ENCODE measurements around the gene CEP85L. TPM values are rescaled to one million over a fixed set of nuclear protein-coding genes. Genes with fewer than 3 reads are reported as not detected.

CEP85L gene
- polyA plus RNA-seq, 1 donor = 4.3 TPM

GRCh38 chr6:118644007-118644406, 7.4 kb downstream of the CEP85L start:
- H3K36me3 ChIP-seq (ENCODE audit: control insufficient read depth, insufficient read depth, low read length) = no peaks in the 10 kb centered on the region
- WGBS (ENCODE audit: insufficient coverage, low lambda C conversion rate) = 100% methylated on average over 1 of the region's 2 CpGs
- H3K9me3 ChIP-seq (ENCODE audit: control insufficient read depth, low read depth, low read length) = no peaks in the 10 kb centered on the region
- no peak for DNase-seq
- no peaks in the 10 kb centered on the region for H3K4me1 ChIP-seq (ENCODE audit: control insufficient read depth, insufficient read depth, low read length)
- no peak overlapping the region for H3K4me3 ChIP-seq (ENCODE audit: low read length)
- H3K27me3 ChIP-seq (ENCODE audit: control insufficient read depth, insufficient read depth, low read length) = no peaks in the 10 kb centered on the region
- no peak overlapping the region for H3K27ac ChIP-seq (ENCODE audit: low read length)

DNA sequence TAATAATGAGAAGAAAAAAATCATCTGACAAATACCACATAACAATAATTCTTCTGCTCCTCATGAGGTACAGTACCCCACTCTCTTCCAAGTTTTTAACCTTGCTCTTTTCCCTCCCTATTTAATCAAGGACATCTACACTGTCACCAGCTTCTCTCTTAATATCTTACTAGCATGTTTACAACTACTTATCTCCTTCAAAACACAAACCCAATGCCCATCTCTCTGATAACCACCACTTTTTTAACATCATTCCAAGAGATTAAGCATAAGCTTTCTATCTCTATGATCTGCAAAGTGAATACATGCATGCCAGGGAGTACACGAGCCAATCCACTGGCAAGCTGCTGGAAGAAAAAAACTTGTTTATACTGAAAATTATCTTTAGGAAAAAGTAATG, 10.3 kb downstream of the CEP85L start:
- 80% methylated on average over 1 of the region's 1 CpG for WGBS (ENCODE audit: insufficient coverage, low lambda C conversion rate)
- Histone ChIP-seq H3K27me3 (ENCODE audit: control insufficient read depth, insufficient read depth, low read length) (no peaks in the 10 kb centered on the region), H3K4me3 (ENCODE audit: low read length) (no peak overlapping the region), H3K36me3 (ENCODE audit: control insufficient read depth, insufficient read depth, low read length) (no peaks in the 10 kb centered on the region), H3K4me1 (ENCODE audit: control insufficient read depth, insufficient read depth, low read length) (no peaks in the 10 kb centered on the region), H3K9me3 (ENCODE audit: control insufficient read depth, low read depth, low read length) (no peaks in the 10 kb centered on the region), H3K27ac (ENCODE audit: low read length) (no peak overlapping the region)
- no peak for DNase-seq

DNA sequence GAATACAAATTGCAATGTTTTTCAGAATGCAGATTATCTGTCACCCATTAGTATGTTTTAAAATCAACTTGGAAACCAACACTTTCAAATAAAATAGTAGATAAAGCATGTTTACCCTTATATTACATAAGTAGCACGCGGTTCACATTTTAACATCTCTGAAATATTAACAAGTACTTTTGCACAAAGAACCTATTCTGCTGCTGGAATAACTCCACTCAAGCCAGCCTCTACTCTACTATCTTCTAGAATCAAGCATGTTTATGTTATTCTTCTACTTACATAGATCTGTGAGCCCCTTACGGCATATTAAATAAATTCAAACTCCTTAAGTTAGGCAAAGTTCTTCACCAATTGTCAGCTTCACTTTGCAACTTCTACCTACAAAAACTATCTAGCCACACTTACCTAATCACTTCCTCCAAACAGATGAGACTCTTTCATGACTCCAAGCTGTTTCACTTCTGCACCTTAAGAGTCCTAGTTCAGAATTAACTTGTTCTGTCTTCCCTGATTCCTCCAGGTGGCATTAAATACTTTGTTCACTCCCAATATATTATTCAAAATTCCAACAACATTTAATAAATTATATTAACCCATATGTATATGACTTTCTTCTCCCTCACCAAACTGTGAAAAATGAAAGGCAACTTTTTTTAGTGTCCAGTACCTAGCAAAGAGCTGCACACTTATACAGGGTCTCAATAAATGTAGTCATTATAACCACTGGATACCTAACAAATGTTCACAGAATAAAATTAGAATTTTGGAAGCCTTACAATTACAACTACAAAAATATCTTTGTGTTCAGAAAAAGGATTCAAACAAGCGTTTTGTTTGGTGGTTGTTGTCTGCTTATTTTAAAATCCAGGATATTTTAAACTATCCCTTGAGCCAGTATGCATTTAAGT, 12.1 kb downstream of the CEP85L start:
- H3K4me3 ChIP-seq (ENCODE audit: low read length) = no peak overlapping the region
- H3K27me3 ChIP-seq (ENCODE audit: control insufficient read depth, insufficient read depth, low read length) = no peaks in the 10 kb centered on the region
- no peak overlapping the region for H3K27ac ChIP-seq (ENCODE audit: low read length)
- no peaks in the 10 kb centered on the region for H3K36me3 ChIP-seq (ENCODE audit: control insufficient read depth, insufficient read depth, low read length)
- H3K4me1 ChIP-seq (ENCODE audit: control insufficient read depth, insufficient read depth, low read length) = no peaks in the 10 kb centered on the region
- WGBS (ENCODE audit: insufficient coverage, low lambda C conversion rate) = 80% methylated on average over 3 of the region's 4 CpGs
- no peak for DNase-seq
- no peaks in the 10 kb centered on the region for H3K9me3 ChIP-seq (ENCODE audit: control insufficient read depth, low read depth, low read length)

GRCh38 chr6:118638288-118638687, 13.1 kb downstream of the CEP85L start:
- no peaks in the 10 kb centered on the region for H3K27me3 ChIP-seq (ENCODE audit: control insufficient read depth, insufficient read depth, low read length)
- no peak for DNase-seq
- H3K9me3 ChIP-seq (ENCODE audit: control insufficient read depth, low read depth, low read length) = no peaks in the 10 kb centered on the region
- H3K4me3 ChIP-seq (ENCODE audit: low read length) = no peak overlapping the region
- H3K36me3 ChIP-seq (ENCODE audit: control insufficient read depth, insufficient read depth, low read length) = no peaks in the 10 kb centered on the region
- H3K27ac ChIP-seq (ENCODE audit: low read length) = no peak overlapping the region
- no peaks in the 10 kb centered on the region for H3K4me1 ChIP-seq (ENCODE audit: control insufficient read depth, insufficient read depth, low read length)

- Histone ChIP-seq H3K36me3 (ENCODE audit: control insufficient read depth, insufficient read depth, low read length) (no peaks in the 10 kb centered on the region), H3K27me3 (ENCODE audit: control insufficient read depth, insufficient read depth, low read length) (no peaks in the 10 kb centered on the region), H3K4me1 (ENCODE audit: control insufficient read depth, insufficient read depth, low read length) (no peaks in the 10 kb centered on the region), H3K27ac (ENCODE audit: low read length) (no peak overlapping the region), H3K9me3 (ENCODE audit: control insufficient read depth, low read depth, low read length) (no peaks in the 10 kb centered on the region), H3K4me3 (ENCODE audit: low read length) (no peak overlapping the region)
- DNase-seq = no peak
- WGBS (ENCODE audit: insufficient coverage, low lambda C conversion rate) = 83% methylated on average over 1 of the region's 3 CpGs
Measured at GRCh38 chr6:118635909-118636735, 15.3 kb downstream of the CEP85L start.

DNA sequence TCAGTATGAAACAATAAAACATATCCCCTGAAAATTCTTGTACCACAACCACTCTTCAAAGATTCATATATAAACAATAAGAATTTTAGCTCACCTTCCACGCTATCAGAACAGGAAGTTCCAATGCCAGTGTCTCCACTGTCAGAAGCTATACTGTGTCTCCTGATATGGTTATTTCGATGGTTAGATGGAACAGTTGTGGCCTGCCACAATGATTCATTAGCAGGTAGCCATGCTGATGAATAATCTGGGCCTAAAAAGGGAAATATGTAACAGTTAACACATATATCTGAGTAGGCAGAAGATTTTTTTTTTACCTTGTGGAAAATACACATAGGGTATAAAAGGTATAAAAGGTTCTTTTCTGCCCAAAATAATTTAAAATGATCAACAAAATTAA, 19.0 kb downstream of the CEP85L start:
- no peaks in the 10 kb centered on the region for H3K27me3 ChIP-seq (ENCODE audit: control insufficient read depth, insufficient read depth, low read length)
- H3K36me3 ChIP-seq (ENCODE audit: control insufficient read depth, insufficient read depth, low read length) = peaks cover 3% of the 10 kb centered on the region
- whole genome bisulfite sequencing (ENCODE audit: insufficient coverage, low lambda C conversion rate) = no CpG with 5 or more reads among the region's 2 CpGs
- no peak overlapping the region for H3K4me3 ChIP-seq (ENCODE audit: low read length)
- H3K4me1 ChIP-seq (ENCODE audit: control insufficient read depth, insufficient read depth, low read length) = no peaks in the 10 kb centered on the region
- no peak overlapping the region for H3K27ac ChIP-seq (ENCODE audit: low read length)
- no peak for DNase-seq
- H3K9me3 ChIP-seq (ENCODE audit: control insufficient read depth, low read depth, low read length) = no peaks in the 10 kb centered on the region

- Histone ChIP-seq H3K27me3 (ENCODE audit: control insufficient read depth, insufficient read depth, low read length) (no peaks in the 10 kb centered on the region), H3K27ac (ENCODE audit: low read length) (no peak overlapping the region), H3K4me3 (ENCODE audit: low read length) (no peak overlapping the region), H3K36me3 (ENCODE audit: control insufficient read depth, insufficient read depth, low read length) (peaks cover 3% of the 10 kb centered on the region), H3K4me1 (ENCODE audit: control insufficient read depth, insufficient read depth, low read length) (no peaks in the 10 kb centered on the region), H3K9me3 (ENCODE audit: control insufficient read depth, low read depth, low read length) (peaks cover 2% of the 10 kb centered on the region)
- DNase-seq = no peak
- WGBS (ENCODE audit: insufficient coverage, low lambda C conversion rate) = no CpG with 5 or more reads among the region's 1 CpG
Measured at GRCh38 chr6:118630923-118631322, 20.5 kb downstream of the CEP85L start.

DNA sequence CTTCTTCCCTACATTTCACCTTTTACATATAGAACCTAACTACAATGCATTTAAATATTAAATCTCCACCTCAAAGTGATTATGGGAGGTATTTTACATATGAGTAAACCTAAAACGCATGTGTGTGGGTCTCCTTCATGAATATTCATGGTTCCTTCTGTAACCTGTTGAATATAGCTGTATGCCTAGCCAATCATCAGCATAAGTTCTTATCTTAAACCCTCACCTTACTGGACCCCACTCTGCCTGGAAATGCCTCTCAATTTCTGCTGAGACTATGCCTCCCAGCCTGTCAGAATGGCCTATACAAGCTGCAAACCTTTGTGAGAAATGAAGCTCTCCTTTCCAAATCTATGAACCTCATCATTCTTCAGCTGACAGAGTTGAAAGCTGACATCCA, 21.3 kb downstream of the CEP85L start:
- Histone ChIP-seq H3K27ac (ENCODE audit: low read length) (no peak overlapping the region), H3K36me3 (ENCODE audit: control insufficient read depth, insufficient read depth, low read length) (peaks cover 3% of the 10 kb centered on the region), H3K4me3 (ENCODE audit: low read length) (no peak overlapping the region), H3K4me1 (ENCODE audit: control insufficient read depth, insufficient read depth, low read length) (no peaks in the 10 kb centered on the region), H3K27me3 (ENCODE audit: control insufficient read depth, insufficient read depth, low read length) (no peaks in the 10 kb centered on the region), H3K9me3 (ENCODE audit: control insufficient read depth, low read depth, low read length) (peaks cover 4% of the 10 kb centered on the region)
- WGBS (ENCODE audit: insufficient coverage, low lambda C conversion rate) = no CpG with 5 or more reads among the region's 1 CpG
- DNase-seq = no peak

DNA sequence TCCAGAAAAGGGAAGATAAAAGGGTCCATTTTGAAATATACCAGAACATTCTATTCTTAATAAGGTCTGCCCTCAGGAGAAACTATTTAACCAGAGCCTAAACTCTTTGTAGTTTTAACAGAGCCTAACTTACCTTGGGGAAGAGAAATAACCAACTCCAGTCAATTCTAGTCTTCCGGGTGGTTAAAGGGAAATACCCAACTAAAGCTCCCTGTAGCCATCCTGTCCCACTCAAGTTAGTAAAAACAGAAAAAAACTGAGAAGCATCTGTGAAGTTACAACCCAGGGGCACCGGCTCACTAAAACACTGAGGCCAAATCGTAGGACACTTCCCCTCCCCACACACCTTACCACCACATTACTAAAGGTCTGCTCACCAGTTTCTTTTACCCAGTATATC, 23.7 kb downstream of the CEP85L start:
- 50% methylated on average over 1 of the region's 3 CpGs for WGBS (ENCODE audit: insufficient coverage, low lambda C conversion rate)
- no peak for DNase-seq
- no peak overlapping the region for H3K27ac ChIP-seq (ENCODE audit: low read length)
- H3K9me3 ChIP-seq (ENCODE audit: control insufficient read depth, low read depth, low read length) = peaks cover 4% of the 10 kb centered on the region
- no peaks in the 10 kb centered on the region for H3K27me3 ChIP-seq (ENCODE audit: control insufficient read depth, insufficient read depth, low read length)
- H3K4me1 ChIP-seq (ENCODE audit: control insufficient read depth, insufficient read depth, low read length) = no peaks in the 10 kb centered on the region
- H3K36me3 ChIP-seq (ENCODE audit: control insufficient read depth, insufficient read depth, low read length) = peaks cover 3% of the 10 kb centered on the region
- no peak overlapping the region for H3K4me3 ChIP-seq (ENCODE audit: low read length)

DNA sequence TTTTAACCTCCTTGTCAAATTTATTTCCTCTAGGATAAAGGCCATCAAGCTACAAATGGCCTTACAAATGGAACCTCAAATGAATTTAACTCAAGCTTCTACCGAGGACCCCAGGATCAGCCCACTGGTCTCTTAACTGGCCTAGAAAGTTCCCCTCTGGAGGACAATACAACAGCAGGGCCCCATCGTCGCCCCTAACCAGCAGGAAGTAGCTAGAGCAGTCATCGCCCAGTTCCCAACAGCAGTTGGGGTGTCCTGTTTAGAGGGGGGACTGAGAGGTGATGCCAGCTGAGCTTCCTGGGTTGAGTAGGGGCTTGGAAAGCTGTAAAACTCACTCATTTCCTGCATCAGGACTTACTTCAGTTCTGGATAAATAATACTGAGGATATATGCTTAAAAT, 25.6 kb downstream of the CEP85L start:
- Histone ChIP-seq H3K4me1 (ENCODE audit: control insufficient read depth, insufficient read depth, low read length) (no peaks in the 10 kb centered on the region), H3K27me3 (ENCODE audit: control insufficient read depth, insufficient read depth, low read length) (no peaks in the 10 kb centered on the region), H3K27ac (ENCODE audit: low read length) (no peak overlapping the region), H3K36me3 (ENCODE audit: control insufficient read depth, insufficient read depth, low read length) (peaks cover 3% of the 10 kb centered on the region), H3K9me3 (ENCODE audit: control insufficient read depth, low read depth, low read length) (peaks cover 4% of the 10 kb centered on the region), H3K4me3 (ENCODE audit: low read length) (no peak overlapping the region)
- WGBS (ENCODE audit: insufficient coverage, low lambda C conversion rate) = no CpG with 5 or more reads among the region's 4 CpGs
- no peak for DNase-seq
